AG08396 (cell line): ENCODE results near the gene PRSS27.

Source experiments
- DNase-seq: peaks from one replicate; pipeline ENCODE4 v3.0.0; 2012; ENCODE audit warnings: low spot score, mixed read lengths

PRSS27 gene

DNA sequence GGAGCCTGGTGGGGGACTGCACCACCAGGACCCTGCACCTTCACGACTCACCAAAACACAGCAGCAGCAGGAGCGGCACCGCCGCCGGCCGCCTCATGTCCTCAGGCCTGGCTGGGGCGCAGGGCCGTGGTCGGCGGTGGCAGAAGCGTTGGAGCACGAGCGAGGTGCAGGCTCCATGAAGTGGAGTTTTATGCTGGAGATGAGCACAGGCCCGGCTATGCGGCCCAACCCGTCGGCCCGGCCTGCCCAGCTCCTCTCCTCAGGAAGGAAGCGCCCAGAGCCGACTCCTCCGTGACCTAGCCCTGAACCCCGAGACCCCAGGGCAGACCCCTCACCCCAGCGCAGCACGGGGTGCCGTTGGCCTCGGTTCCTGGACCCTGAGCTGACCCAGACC is at the start of gene PRSS27:
Gene PRSS27, minus strand, starts transcription at position 161 of the 394 bp plus-strand sequence. Its CDS starts 64 bp downstream, at position 97.
- no peak for DNase-seq

GRCh38 chr16:2769675-2770056 is 49.6 kb upstream of the PRSS27 start:
- DNase-seq = no peak

- no peak for DNase-seq
Observed at GRCh38 chr16:2769100-2769529, 49.1 kb upstream of the PRSS27 start.

GRCh38 chr16:2768403-2769089 is 48.5 kb upstream of the PRSS27 start:
- DNase-seq = no peak

- no peak for DNase-seq
Observed at GRCh38 chr16:2767891-2768290, 47.9 kb upstream of the PRSS27 start.

GRCh38 chr16:2767140-2767731 is 47.2 kb upstream of the PRSS27 start:
- DNase-seq = no peak

GRCh38 chr16:2766430-2767139 is 46.6 kb upstream of the PRSS27 start:
- no peak for DNase-seq

GRCh38 chr16:2765462-2766404 is 45.7 kb upstream of the PRSS27 start:
- no peak for DNase-seq

- no peak for DNase-seq
Observed at GRCh38 chr16:2764718-2765117, 44.7 kb upstream of the PRSS27 start.

GRCh38 chr16:2763173-2763572 is 43.1 kb upstream of the PRSS27 start:
- no peak for DNase-seq

DNA sequence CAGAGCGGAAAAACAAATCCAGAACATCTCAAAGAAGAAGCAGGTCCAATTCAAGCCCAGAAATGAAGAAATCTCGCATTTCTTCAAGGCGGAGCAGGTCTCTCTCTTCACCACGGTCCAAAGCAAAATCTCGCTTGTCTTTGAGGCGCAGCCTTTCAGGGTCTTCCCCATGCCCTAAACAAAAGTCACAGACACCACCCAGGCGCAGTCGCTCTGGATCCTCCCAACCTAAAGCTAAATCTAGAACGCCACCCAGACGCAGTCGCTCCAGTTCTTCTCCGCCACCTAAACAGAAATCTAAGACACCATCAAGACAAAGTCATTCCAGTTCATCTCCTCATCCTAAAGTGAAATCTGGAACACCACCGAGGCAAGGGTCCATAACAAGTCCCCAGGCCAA is 42.7 kb upstream of the PRSS27 start:
- no peak for DNase-seq

- no peak for DNase-seq
Observed at GRCh38 chr16:2761886-2762583, 42.0 kb upstream of the PRSS27 start.

DNA sequence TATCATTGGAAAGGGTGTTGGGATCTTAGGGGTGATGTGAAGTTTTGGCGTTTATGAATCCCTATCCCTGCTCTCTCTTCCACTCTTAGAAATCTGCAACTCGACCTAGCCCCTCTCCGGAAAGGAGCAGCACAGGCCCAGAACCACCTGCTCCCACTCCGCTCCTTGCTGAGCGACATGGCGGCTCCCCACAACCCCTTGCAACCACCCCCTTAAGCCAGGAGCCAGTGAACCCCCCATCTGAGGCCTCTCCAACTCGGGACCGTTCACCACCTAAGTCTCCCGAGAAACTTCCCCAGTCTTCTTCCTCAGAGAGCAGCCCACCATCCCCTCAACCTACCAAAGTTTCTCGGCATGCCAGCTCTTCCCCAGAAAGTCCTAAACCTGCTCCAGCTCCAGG is 41.4 kb upstream of the PRSS27 start:
- DNase-seq = no peak

DNA sequence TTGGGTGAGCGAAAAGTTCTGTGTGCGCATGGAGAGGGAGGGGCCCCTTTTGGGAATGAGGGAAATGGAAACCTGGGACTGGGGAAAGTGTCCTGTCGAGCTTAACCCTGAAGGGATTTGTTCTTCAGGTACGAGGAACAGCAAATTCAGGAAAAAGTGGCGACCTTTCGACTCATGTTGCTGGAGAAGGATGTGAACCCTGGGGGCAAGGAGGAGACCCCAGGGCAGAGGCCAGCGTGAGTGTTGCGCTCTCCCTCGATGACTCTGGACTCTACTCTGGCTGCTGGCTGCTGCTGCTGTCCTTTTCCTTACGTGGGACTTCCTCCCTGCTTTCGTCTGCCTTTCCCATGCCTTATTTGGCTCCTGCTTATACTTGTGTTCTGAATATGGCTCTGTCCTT is 37.3 kb upstream of the PRSS27 start:
- no peak for DNase-seq

DNA sequence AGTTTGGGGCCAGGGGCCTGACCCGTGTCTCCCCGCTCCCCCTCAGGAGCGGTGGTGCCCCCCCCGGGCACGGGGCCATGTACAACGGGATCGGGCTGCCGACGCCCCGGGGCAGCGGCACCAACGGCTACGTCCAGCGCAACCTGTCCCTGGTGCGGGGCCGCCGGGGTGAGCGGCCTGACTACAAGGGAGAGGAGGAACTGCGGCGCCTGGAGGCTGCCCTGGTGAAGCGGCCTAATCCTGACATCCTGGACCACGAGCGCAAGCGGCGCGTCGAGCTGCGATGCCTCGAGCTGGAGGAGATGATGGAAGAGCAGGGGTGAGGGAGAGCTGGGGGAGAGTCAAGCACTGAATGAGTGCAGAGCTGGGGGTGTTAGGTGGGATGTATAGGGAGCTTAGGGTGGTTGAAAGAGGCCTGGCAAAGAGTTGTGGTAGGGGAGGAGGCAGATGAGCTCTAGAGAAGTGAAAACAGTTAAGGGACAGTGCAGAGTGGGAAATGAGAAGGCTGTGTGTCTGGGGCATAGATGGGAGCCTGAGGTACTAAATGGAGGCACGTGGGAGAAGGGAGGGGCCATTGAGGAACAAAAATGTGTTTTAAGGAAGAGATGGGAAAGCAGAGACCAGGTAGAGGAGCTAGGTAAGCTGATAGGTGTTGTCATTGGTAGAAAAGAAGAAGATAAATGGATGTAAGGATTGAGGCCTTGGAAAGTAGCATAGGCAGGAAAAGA is 36.4 kb upstream of the PRSS27 start:
- DNase-seq = no peak

- DNase-seq = no peak
Observed at GRCh38 chr16:2755158-2755557, 35.1 kb upstream of the PRSS27 start.

DNA sequence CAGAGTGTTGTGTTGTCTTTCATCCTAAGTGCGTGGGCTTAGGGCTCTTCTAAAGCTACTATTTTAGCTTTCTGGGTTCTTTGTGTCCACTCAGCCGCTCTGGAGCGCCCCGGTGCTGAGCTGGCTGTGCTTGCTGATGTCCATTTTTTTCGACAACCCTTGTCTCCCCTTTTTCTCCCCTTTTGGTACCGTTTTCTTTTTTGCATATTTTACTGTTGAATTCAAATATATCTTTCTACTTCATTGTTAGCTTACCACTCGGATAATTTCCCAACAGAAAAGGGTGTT is 33.7 kb upstream of the PRSS27 start:
- DNase-seq = peak; percentile 57

GRCh38 chr16:2752850-2753732 is 33.1 kb upstream of the PRSS27 start:
- peak; percentile 97 for DNase-seq

GRCh38 chr16:2752035-2752849 is 32.2 kb upstream of the PRSS27 start, which contains the start of gene SRRM2:
TSS of gene SRRM2 (plus strand) at chr16:2752638. CDS start at chr16:2756365, 3,727 bp downstream.
- peak; percentile 98 for DNase-seq
